ENCODE results near the gene SYNGR4.
"Not testable (repeated sequence)": the region's sequence is repeated elsewhere in the genome, so short reads cannot be mapped to it uniquely, and the experiment has no call there.

SYNGR4 gene

GRCh38 chr19:48363810-48364597, at the start of gene SYNGR4, which contains the start of gene TMEM143:
Gene SYNGR4 (plus strand): TSS chr19:48364367. CDS start chr19:48365843, 1,476 bp downstream.
Gene TMEM143 (minus strand): TSS chr19:48363940. CDS start chr19:48363920, 20 bp downstream.
- peak; percentile 97 for DNase-seq

GRCh38 chr19:48315712-48316111, 48.5 kb upstream of the SYNGR4 start:
- DNase-seq = no peak

- DNase-seq = not testable (repeated sequence)
These were observed 46.5 kb upstream of the SYNGR4 start for GRCh38 chr19:48317708-48317960.

GRCh38 chr19:48318286-48318987, 45.7 kb upstream of the SYNGR4 start:
- DNase-seq = no peak

GRCh38 chr19:48319647-48320541, 44.3 kb upstream of the SYNGR4 start:
- DNase-seq = peak; percentile 24

- peak; percentile 88 for DNase-seq
These were observed 42.9 kb upstream of the SYNGR4 start for GRCh38 chr19:48321372-48321621.

- peak; percentile 90 for DNase-seq
These were observed 42.3 kb upstream of the SYNGR4 start for GRCh38 chr19:48321622-48322591.

- DNase-seq = no peak
These were observed 38.8 kb upstream of the SYNGR4 start, which contains the start of gene EMP3 for GRCh38 chr19:48325265-48325910. Gene EMP3 (plus strand): TSS chr19:48325552. CDS start chr19:48326845, 1,293 bp downstream.

- no peak for DNase-seq
These were observed 34.8 kb upstream of the SYNGR4 start for GRCh38 chr19:48329167-48329891.

GRCh38 chr19:48330012-48330681, 34.0 kb upstream of the SYNGR4 start:
- DNase-seq = peak; percentile 95

- no peak for DNase-seq
These were observed 31.9 kb upstream of the SYNGR4 start for GRCh38 chr19:48332351-48332661.

- DNase-seq = peak; percentile 99
These were observed 31.3 kb upstream of the SYNGR4 start for GRCh38 chr19:48332662-48333466.

GRCh38 chr19:48333467-48334384, 30.4 kb upstream of the SYNGR4 start:
- peak; percentile 79 for DNase-seq

- DNase-seq = no peak
These were observed 25.9 kb upstream of the SYNGR4 start for GRCh38 chr19:48338253-48338755.

- DNase-seq = no peak
These were observed 25.2 kb upstream of the SYNGR4 start for GRCh38 chr19:48338802-48339503.

- DNase-seq = peak; percentile 93
These were observed 23.2 kb upstream of the SYNGR4 start for GRCh38 chr19:48340995-48341394.

- no peak for DNase-seq
These were observed 22.4 kb upstream of the SYNGR4 start for GRCh38 chr19:48341515-48342413.
